Upper lobe of right lung (tissue), 1 donor: ENCODE results near the gene EXOSC7. TPM values are rescaled to one million over a fixed set of nuclear protein-coding genes. Genes with fewer than 3 reads are reported as not detected.

Experiments used
- ATAC-seq: fragments of 200-7000 bp; cut with Tn5 transposase; one replicate; pipeline ENCODE4 v1.9.1; 2020; ENCODE audit warnings: mild to moderate bottlenecking, moderate library complexity
- DNase-seq: peaks from one replicate; pipeline ENCODE4 v3.0.0-alpha.2; 2020
- H3K27ac ChIP-seq: fragments of 200-600 bp; one replicate; pipeline ENCODE4 v1.8.0; 2022
- H3K27me3 ChIP-seq: fragments of 200-600 bp; one replicate; pipeline ENCODE4 v1.8.0; 2022; ENCODE audit warnings: mild to moderate bottlenecking
- H3K36me3 ChIP-seq: fragments of 200-600 bp; one replicate; pipeline ENCODE4 v1.8.0; 2022
- H3K4me1 ChIP-seq: fragments of 200-600 bp; one replicate; pipeline ENCODE4 v1.8.0; 2022
- H3K4me3 ChIP-seq: fragments of 200-600 bp; one replicate; pipeline ENCODE4 v1.8.0; 2022; ENCODE audit warnings: mild to moderate bottlenecking
- H3K9me3 ChIP-seq: fragments of 200-600 bp; one replicate; pipeline ENCODE4 v1.8.0; 2022
- CTCF ChIP-seq: fragments of 200-600 bp; IDR thresholded peaks from one replicate; pipeline ENCODE4 v1.8.0; 2022; ENCODE audit warnings: antibody characterized with exemption
- intact Hi-C: fragments of 100-400 bp; cut with DNase I; formaldehyde crosslinking; loops from one replicate; pipeline ENCODE4 v1.11.0; 2022
- total RNA-seq: library from RNA; stranded (reverse); fragmentation: NEBNext Ultra II Directional; extraction: Animal tissue kit (Norgen Biotek cat#: 25700); gene quantifications from one replicate; pipeline ENCODE4 v1.2.1, GENCODE V29; 2021
- donor health status: DM: no; HTN: yes; CAD: no; lungs with severe emphysema.

The EXOSC7 gene
- total RNA-seq, 1 donor from 2014 or later, result 36.2 TPM

GRCh38 chr3:45016916-45017315, 40.9 kb downstream of the EXOSC7 start:
- H3K27ac ChIP-seq, result no peak overlapping the region
- H3K4me3 ChIP-seq, result no peak overlapping the region

GRCh38 chr3:45017821-45018220, 41.8 kb downstream of the EXOSC7 start:
- ATAC-seq (no peak), DNase-seq (no peak)
- H3K9me3 ChIP-seq, result no peaks in the 10 kb centered on the region
- H3K27me3 ChIP-seq, result no peaks in the 10 kb centered on the region
- peaks cover 9% of the 10 kb centered on the region for H3K36me3 ChIP-seq
- peaks cover 28% of the 10 kb centered on the region for H3K4me1 ChIP-seq
- intact Hi-C loops, result no loop called here
- no peak overlapping the region for H3K4me3 ChIP-seq
- no peak for TF ChIP-seq CTCF
- H3K27ac ChIP-seq, result no peak overlapping the region

More at GRCh38 chr3:45016916-45017315, 40.9 kb downstream of the EXOSC7 start:
- DNase-seq (no peak), ATAC-seq (no peak)
- TF ChIP-seq CTCF, result no peak
- no peaks in the 10 kb centered on the region for H3K27me3 ChIP-seq
- intact Hi-C loops, result no loop called here
- H3K9me3 ChIP-seq, result no peaks in the 10 kb centered on the region
- peaks cover 36% of the 10 kb centered on the region for H3K4me1 ChIP-seq
- H3K36me3 ChIP-seq, result peaks cover 13% of the 10 kb centered on the region

- H3K27me3 ChIP-seq, result no peaks in the 10 kb centered on the region
- no peak overlapping the region for H3K4me3 ChIP-seq
- H3K27ac ChIP-seq, result no peak overlapping the region
- no peaks in the 10 kb centered on the region for H3K9me3 ChIP-seq
- no peak for ATAC-seq
- intact Hi-C loops, result no loop called here
- no peak for TF ChIP-seq CTCF
- no peaks in the 10 kb centered on the region for H3K36me3 ChIP-seq
- peaks cover 35% of the 10 kb centered on the region for H3K4me1 ChIP-seq
- no peak for DNase-seq
These were observed 44.5 kb downstream of the EXOSC7 start for GRCh38 chr3:45020534-45020933.

- DNase-seq, result no peak
- no peak for TF ChIP-seq CTCF
- Histone ChIP-seq H3K4me1 (peaks cover 46% of the 10 kb centered on the region), H3K27ac (peak overlapping the region; percentile 26), H3K36me3 (no peaks in the 10 kb centered on the region), H3K9me3 (no peaks in the 10 kb centered on the region), H3K4me3 (no peak overlapping the region), H3K27me3 (no peaks in the 10 kb centered on the region)
- peak; percentile 57 for ATAC-seq
- intact Hi-C loops, result no loop called here
These were observed 45.7 kb downstream of the EXOSC7 start for GRCh38 chr3:45021524-45022297.

- no peak overlapping the region for H3K4me3 ChIP-seq
- DNase-seq (no peak), ATAC-seq (no peak)
- no peak overlapping the region for H3K27ac ChIP-seq
- no peaks in the 10 kb centered on the region for H3K27me3 ChIP-seq
- no peak for TF ChIP-seq CTCF
- no peaks in the 10 kb centered on the region for H3K36me3 ChIP-seq
- peaks cover 39% of the 10 kb centered on the region for H3K4me1 ChIP-seq
- intact Hi-C loops, result no loop called here
- no peaks in the 10 kb centered on the region for H3K9me3 ChIP-seq
These were observed 47.6 kb downstream of the EXOSC7 start for GRCh38 chr3:45023675-45024074.
